ENCODE data around the gene PYCARD. TPM values are rescaled to one million over a fixed set of nuclear protein-coding genes. Genes with fewer than 3 reads are reported as not detected.
"Not testable (repeated sequence)": the region's sequence is repeated elsewhere in the genome, so short reads cannot be mapped to it uniquely, and the experiment has no call there.

Gene PYCARD
- total RNA-seq, 4 donors from 2014 or later: 33.3 to 128 (median 90.6) TPM

GRCh38 chr16:31200821-31201568 is 1.6 kb downstream of the PYCARD start:
- DNase-seq: no peak
- H3K27ac ChIP-seq: peak overlapping the region; percentile 80 to 90 (median 87)
- no peaks in the 10 kb centered on the region for H3K9me3 ChIP-seq
- intact Hi-C loops (cut with DNase I; ENCODE audit: low total_unique reads): no loop called here
- peak overlapping the region in 3 of 4 donors; percentile 56 to 66 (median 62) for H3K4me3 ChIP-seq
- no peaks in the 10 kb centered on the region for H3K27me3 ChIP-seq
- TF ChIP-seq POLR2AphosphoS5 (IDR thresholded peaks at IDR 0.05): no peak
- TF ChIP-seq CTCF (IDR thresholded peaks at IDR 0.05): peak in 1 of 5 experiments; percentile 15
- peaks cover 15 to 33% (median 22%) of the 10 kb centered on the region in 4 donors for H3K4me1 ChIP-seq
- WGBS, 2 donors (ENCODE audit: low coverage in 1 of 2): 14 to 46% methylated on average over 3 to 8 of the region's 8 CpGs
- H3K36me3 ChIP-seq: peaks cover 0 to under 1% (median 0%) of the 10 kb centered on the region in 4 donors
- in situ Hi-C loops (cut with MboI; ENCODE audit: low pct_ligation_motif_present in 1 of 4, low pct_unique_long_range_greater_than_20kb in 1 of 4, low sequenced_read_pairs in 3 of 4): no loop called here

GRCh38 chr16:31200111-31200510 is 2.4 kb downstream of the PYCARD start:
- in situ Hi-C loops (cut with MboI; ENCODE audit: low pct_ligation_motif_present in 1 of 4, low pct_unique_long_range_greater_than_20kb in 1 of 4, low sequenced_read_pairs in 3 of 4): not testable (repeated sequence)
- 78 to 84% methylated on average over 4 to 8 of the region's 8 CpGs for WGBS, 2 donors (ENCODE audit: low coverage in 1 of 2)

GRCh38 chr16:31199430-31200041 is 3.0 kb downstream of the PYCARD start:
- peaks cover 0 to 15% (median 0%) of the 10 kb centered on the region in 4 donors for H3K36me3 ChIP-seq
- no peak for DNase-seq
- H3K27ac ChIP-seq: peak overlapping the region in 1 of 4 donors; percentile 87
- intact Hi-C loops (cut with DNase I; ENCODE audit: low total_unique reads) (no loop called here), in situ Hi-C loops (cut with MboI; ENCODE audit: low pct_ligation_motif_present in 1 of 4, low pct_unique_long_range_greater_than_20kb in 1 of 4, low sequenced_read_pairs in 3 of 4) (loop anchor here in 2 of 4 donors (10.0 to 25.0 kb wide), 2 partner anchors 238 to 245 kb away; partner anchors contain the start of genes ZNF843 (in 2 of the 2) and COX6A2 (in 1 of the 2))
- H3K4me3 ChIP-seq: no peak overlapping the region
- peaks cover 15 to 33% (median 22%) of the 10 kb centered on the region in 4 donors for H3K4me1 ChIP-seq
- no peak for TF ChIP-seq POLR2A (IDR thresholded peaks at IDR 0.05)
- TF ChIP-seq CTCF (IDR thresholded peaks at IDR 0.05): no peak
- TF ChIP-seq POLR2AphosphoS5 (IDR thresholded peaks at IDR 0.05): no peak
- TF ChIP-seq EP300 (IDR thresholded peaks at IDR 0.05; ENCODE audit: low read depth): no peak
- no peaks in the 10 kb centered on the region for H3K27me3 ChIP-seq
- 89 to 92% methylated on average over 3 to 5 of the region's 5 CpGs for WGBS, 2 donors (ENCODE audit: low coverage in 1 of 2)
- H3K9me3 ChIP-seq: no peaks in the 10 kb centered on the region

More at GRCh38 chr16:31200111-31200510, 2.4 kb downstream of the PYCARD start:
- intact Hi-C loops (cut with DNase I; ENCODE audit: low total_unique reads); H3K27me3 ChIP-seq; DNase-seq; H3K36me3 ChIP-seq; H3K4me3 ChIP-seq; H3K9me3 ChIP-seq: not testable (repeated sequence)
- peaks cover 15 to 33% (median 22%) of the 10 kb centered on the region in 4 donors for H3K4me1 ChIP-seq
- H3K27ac ChIP-seq: peak overlapping the region in 2 of 4 donors; percentile 87

GRCh38 chr16:31198207-31198882 is 4.2 kb downstream of the PYCARD start:
- Histone ChIP-seq H3K4me3 (no peak overlapping the region), H3K27me3 (no peaks in the 10 kb centered on the region), H3K27ac (no peak overlapping the region), H3K9me3 (no peaks in the 10 kb centered on the region), H3K36me3 (peaks cover 0 to 27% (median 4%) of the 10 kb centered on the region in 4 donors), H3K4me1 (peaks cover 15 to 28% (median 21%) of the 10 kb centered on the region in 4 donors)
- WGBS, 2 donors (ENCODE audit: low coverage in 1 of 2): 61 to 80% methylated on average over 1 to 7 of the region's 7 CpGs
- intact Hi-C loops (cut with DNase I; ENCODE audit: low total_unique reads) (no loop called here), in situ Hi-C loops (cut with MboI; ENCODE audit: low pct_ligation_motif_present in 1 of 4, low pct_unique_long_range_greater_than_20kb in 1 of 4, low sequenced_read_pairs in 3 of 4) (loop anchor here in 2 of 4 donors (10.0 to 25.0 kb wide), 2 partner anchors 239 to 246 kb away; partner anchors contain the start of genes ZNF843 (in 2 of the 2) and COX6A2 (in 1 of the 2))
- TF ChIP-seq CTCF (IDR thresholded peaks at IDR 0.05): no peak
- TF ChIP-seq EP300 (IDR thresholded peaks at IDR 0.05; ENCODE audit: low read depth): no peak
- TF ChIP-seq POLR2AphosphoS5 (IDR thresholded peaks at IDR 0.05): no peak
- no peak for TF ChIP-seq POLR2A (IDR thresholded peaks at IDR 0.05)
- DNase-seq: no peak

All from transverse colon (tissue), 4 donors.